Purkinje cell (primary cell): ENCODE results near the gene ELFN2. TPM values are rescaled to one million over a fixed set of nuclear protein-coding genes. Genes with fewer than 3 reads are reported as not detected.

Source experiments
- polyA plus RNA-seq: library from polyadenylated mRNA; unstranded; fragments of >200 nt; fragmentation: Nextera tagmentation; gene quantifications from 2 replicates; pipeline ENCODE4 v1.2.1, GENCODE V29; 2014

ELFN2 gene
- polyA plus RNA-seq, result 0.14 and 0.19 TPM in 2 replicates

DNA sequence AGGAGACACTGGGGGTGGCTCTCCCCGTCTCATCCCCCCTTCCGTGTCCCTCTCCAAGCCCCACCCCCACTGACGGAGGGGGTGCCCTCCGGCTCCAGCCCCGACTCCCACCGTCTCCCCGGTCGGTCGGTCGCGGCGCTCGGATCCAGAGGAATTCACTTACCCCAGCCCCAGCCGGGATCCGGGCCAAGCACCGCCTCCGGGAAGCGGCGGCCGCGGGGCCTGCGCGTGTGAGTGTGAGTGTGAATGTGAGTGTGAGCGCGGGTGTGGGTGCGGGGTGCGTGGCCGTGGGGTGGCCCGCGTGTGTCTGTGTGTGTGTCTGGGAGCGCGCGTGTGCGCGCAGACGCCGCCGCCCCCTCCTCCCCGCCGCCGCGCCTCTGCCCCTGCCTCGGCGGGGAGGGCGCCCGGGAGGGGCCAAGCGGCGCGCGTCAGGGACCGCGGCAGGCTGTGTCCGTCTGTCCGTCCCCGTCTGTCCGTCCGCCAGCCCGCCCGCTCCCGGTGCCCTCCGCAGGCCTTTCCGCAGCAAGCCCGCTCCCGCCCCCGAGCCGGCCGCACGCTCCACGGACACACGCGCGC is at the start of gene ELFN2:
Gene ELFN2, minus strand, starts transcription at position 345 of the 576 bp plus-strand sequence. CDS start 51,945 bp downstream, outside the sequence.

Other genes with a start within 250 kb of the ELFN2 start
- 3.7 TPM in 1 of 2 replicates, not detected in the other for gene C1QTNF6, start 239.2 kb downstream of the ELFN2 start, polyA plus RNA-seq
- 0.13 TPM in 1 of 2 replicates, not detected in the other for gene SSTR3, start 215.0 kb downstream of the ELFN2 start, polyA plus RNA-seq
- not detected in 2 replicates for gene RAC2, start 183.2 kb downstream of the ELFN2 start, polyA plus RNA-seq
- not detected in 2 replicates for gene CYTH4, start 145.0 kb downstream of the ELFN2 start, polyA plus RNA-seq
- gene MFNG, start 58.9 kb upstream of the ELFN2 start, polyA plus RNA-seq, result 0.54 TPM in 1 of 2 replicates, not detected in the other
- not detected in 2 replicates for gene CARD10, start 91.9 kb upstream of the ELFN2 start, polyA plus RNA-seq
- 0.28 TPM in 1 of 2 replicates, not detected in the other for gene CDC42EP1, start 133.0 kb upstream of the ELFN2 start, polyA plus RNA-seq
- gene LGALS2, start 152.6 kb upstream of the ELFN2 start, polyA plus RNA-seq, result 0.60 TPM in 1 of 2 replicates, not detected in the other
- 2.2 and 2.9 TPM in 2 replicates for gene GGA1, start 181.4 kb upstream of the ELFN2 start, polyA plus RNA-seq
- 0.77 TPM in 1 of 2 replicates, not detected in the other for gene SH3BP1, start 212.2 kb upstream of the ELFN2 start, polyA plus RNA-seq
- 35.5 and 50.4 TPM in 2 replicates for gene PDXP, start 231.2 kb upstream of the ELFN2 start, polyA plus RNA-seq
- gene LGALS1, start 248.2 kb upstream of the ELFN2 start, polyA plus RNA-seq, result 228 and 441 TPM in 2 replicates